Measurements from ENCODE around the gene ETFA. TPM values are rescaled to one million over a fixed set of nuclear protein-coding genes. Genes with fewer than 3 reads are reported as not detected.

The ETFA gene
- total and polyA plus RNA-seq, 2 of the 8 experiments (the other 6 are each of a cell fraction or from before 2014, with no cell fraction given): 60.9 to 90.0 TPM

- Histone ChIP-seq H3K9me3 (ENCODE audit: insufficient read depth in 2 of 2, low read depth in 1 of 2, low read length in 1 of 2) (no peaks in the 10 kb centered on the region), H2AFZ (ENCODE audit: low read length) (no peak overlapping the region), H3K18ac (ENCODE audit: extremely low read depth, low read length) (no peak overlapping the region), H3K79me2 (ENCODE audit: control insufficient read depth in 1 of 2, insufficient read depth in 2 of 2, low read length in 2 of 2) (no peaks in the 10 kb centered on the region), H2BK120ac (replicated peaks; ENCODE audit: low read depth, low read length) (no peak overlapping the region), H3K14ac (ENCODE audit: insufficient read length) (no peak overlapping the region), H3K23me2 (ENCODE audit: low read depth, low read length) (no peaks in the 10 kb centered on the region), H3K4me2 (ENCODE audit: insufficient read depth in 1 of 2, low read depth in 2 of 2, low read length in 2 of 2) (no peak overlapping the region), H4K8ac (ENCODE audit: extremely low read depth, insufficient read depth, low read length) (no peak overlapping the region), H2BK5ac (ENCODE audit: low read depth, low read length) (no peak overlapping the region), H3K56ac (replicated peaks; ENCODE audit: insufficient read length, low read depth, low read length) (no peak overlapping the region), H2AK5ac (ENCODE audit: low read depth, low read length) (no peak overlapping the region), H2BK15ac (ENCODE audit: low read length) (no peak overlapping the region), H3K79me1 (ENCODE audit: low read depth, low read length) (no peaks in the 10 kb centered on the region), H3K27me3 (replicated peaks in 1 of 4; ENCODE audit: control insufficient read depth in 3 of 4, extremely low read depth in 1 of 4, insufficient read depth in 3 of 4, low read length in 3 of 4) (no peaks in the 10 kb centered on the region), H2BK12ac (ENCODE audit: low read depth, low read length) (no peak overlapping the region), H3K4me3 (ENCODE audit: extremely low read depth in 1 of 4, insufficient read depth in 2 of 4, low read depth in 3 of 4, low read length in 4 of 4) (no peak overlapping the region), H4K5ac (ENCODE audit: insufficient read length, low read depth, low read length) (no peak overlapping the region), H3K9ac (replicated peaks in 1 of 4; ENCODE audit: extremely low read depth in 1 of 4, low read depth in 3 of 4, low read length in 3 of 4) (no peak overlapping the region; a peak in 1 of 7 replicates), H3K36me3 (ENCODE audit: control insufficient read depth in 2 of 4, insufficient read depth in 4 of 4, low read length in 3 of 4) (no peaks in the 10 kb centered on the region), H4K91ac (replicated peaks; ENCODE audit: insufficient read length, low read length) (no peak overlapping the region), H4K20me1 (replicated peaks in 1 of 2; ENCODE audit: control insufficient read depth in 1 of 2, insufficient read depth in 2 of 2, low read length in 2 of 2) (peaks cover 0 to 3% of the 10 kb centered on the region in 2 experiments), H3K23ac (ENCODE audit: insufficient read length) (no peak overlapping the region), H3K27ac (ENCODE audit: low read depth, low read length) (no peak overlapping the region), H3K4me1 (replicated peaks in 1 of 4; ENCODE audit: control insufficient read depth in 3 of 4, insufficient read depth in 4 of 4, low read length in 3 of 4) (peaks cover 0 to 7% (median 3%) of the 10 kb centered on the region in 4 experiments; a peak in 3 of 7 replicates), H2BK20ac (ENCODE audit: low read length) (no peak overlapping the region), H3K4ac (replicated peaks; ENCODE audit: insufficient read length, low read depth, low read length) (no peak overlapping the region)
- ChIA-PET CTCF (ENCODE audit: partially characterized antibody) (interaction anchor here (0.9 to 1.8 kb wide), 3 partner anchors 14 to 19 kb away, joined by 3 to 6 read pairs (median 4); no protein-coding TSS in a partner anchor), POLR2A (ENCODE audit: partially characterized antibody) (interaction anchor here (2.2 kb wide), 1 partner anchor 132 kb away, joined by 6 read pairs; the partner anchor contains the start of gene ISL2)
- no peak for DNase-seq (ENCODE audit: low read depth in 1 of 2, low spot score in 2 of 2)
- no peak for FAIRE-seq
- no peak for TF ChIP-seq TEAD4 (IDR thresholded peaks at IDR 0.05; ENCODE audit: low read depth, low read length)
- TF ChIP-seq GABPA (IDR thresholded peaks at IDR 0.05; ENCODE audit: borderline replicate concordance, insufficient read depth, low read length): no peak
- no peak for TF ChIP-seq ATF2 (IDR thresholded peaks at IDR 0.05; ENCODE audit: low read length)
- 89% methylated on average over 11 of the region's 11 CpGs; no CpG with 5 or more reads in 1 of the 2 experiments for WGBS, 2 experiments (ENCODE audit: extremely low coverage in 1 of 2, insufficient coverage in 1 of 2, insufficient read length in 1 of 2, insufficient replicate concordance in 2 of 2, low coverage in 1 of 2, low lambda C conversion rate in 2 of 2, missing lambda C conversion rate in 1 of 2)
These were observed 106.3 kb downstream of the ETFA start for GRCh38 chr15:76204916-76205460.

Data from H1 (cell line).